Measurements from ENCODE around the gene ELMO1.

- no peak for TF ChIP-seq CTCF (conservative IDR thresholded peaks at IDR 0.05; ENCODE audit: low read depth, low read length)
- no peak for TF ChIP-seq EZH2 (IDR thresholded peaks at IDR 0.05; ENCODE audit: borderline replicate concordance, low read depth, low read length, poor library complexity, severe bottlenecking)
These were observed 164.9 kb downstream of the ELMO1 start for GRCh38 chr7:37283716-37284115.

Measured in A673 (cell line).